ENCODE measurements around the gene FBXL7. TPM values are rescaled to one million over a fixed set of nuclear protein-coding genes. Genes with fewer than 3 reads are reported as not detected.

FBXL7 gene
- total RNA-seq, 1 experiment from 2014 or later: not detected

GRCh38 chr5:15544039-15544438 is 44.1 kb downstream of the FBXL7 start:
- BruUV-seq (replicated peaks): no TSS peak
- H3K4me1 Mint-ChIP-seq (ENCODE audit: insufficient read depth, unreplicated experiment): no peaks in the 10 kb centered on the region
- no peak for TF ChIP-seq CTCF (IDR thresholded peaks at IDR 0.05; ENCODE audit: unreplicated experiment)
- POLR2A ChIA-PET: no interaction called here
- H3K36me3 Mint-ChIP-seq (ENCODE audit: insufficient read depth, unreplicated experiment): no peaks in the 10 kb centered on the region
- no peak for DNase-seq (ENCODE audit: unreplicated experiment)
- peaks cover under 1% of the 10 kb centered on the region for H3K27me3 Mint-ChIP-seq (ENCODE audit: insufficient read depth, unreplicated experiment)
- H3K4me3 Mint-ChIP-seq (ENCODE audit: unreplicated experiment): no peak overlapping the region
- CTCF ChIA-PET: no interaction called here
- no peak overlapping the region for H3K27ac Mint-ChIP-seq (ENCODE audit: low read depth, unreplicated experiment)
- no peaks in the 10 kb centered on the region for H3K9me3 Mint-ChIP-seq (ENCODE audit: unreplicated experiment)
- intact Hi-C loops (cut with micrococcal nuclease): no loop called here

- H3K27ac Mint-ChIP-seq (ENCODE audit: low read depth, unreplicated experiment): no peak overlapping the region
- CTCF ChIA-PET: no interaction called here
These were observed 45.1 kb downstream of the FBXL7 start for GRCh38 chr5:15545082-15545481.

DNA sequence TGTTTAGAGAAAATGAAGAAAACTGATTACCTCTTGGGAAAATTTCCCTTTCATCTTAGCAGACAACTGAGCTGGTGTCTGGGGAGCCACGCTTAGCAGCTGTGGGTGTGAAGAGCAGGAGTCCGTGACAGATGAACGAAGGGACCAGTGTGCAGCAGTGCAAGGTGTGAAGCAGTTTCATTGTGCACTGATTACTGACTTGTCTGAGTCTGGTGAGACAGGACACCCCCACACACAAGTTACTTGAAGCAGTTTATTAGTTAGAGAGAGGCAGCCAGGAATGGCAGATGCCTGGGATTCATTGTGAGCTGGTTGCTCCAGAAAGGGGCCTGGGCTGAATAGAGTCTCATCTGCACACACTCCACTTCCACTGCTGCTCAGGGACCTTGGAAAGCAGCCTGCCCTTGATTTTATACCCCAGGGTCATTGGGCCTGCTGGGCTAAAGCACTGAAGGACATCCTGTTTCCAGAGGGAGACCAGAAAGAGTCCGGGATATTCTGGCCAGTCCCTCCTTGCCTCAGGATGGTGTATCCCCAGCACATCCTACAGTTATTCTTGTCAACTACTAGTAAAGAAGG is 47.4 kb downstream of the FBXL7 start:
- TF ChIP-seq CTCF (IDR thresholded peaks at IDR 0.05; ENCODE audit: unreplicated experiment): no peak
- ChIA-PET CTCF (interaction anchor here (0.6 kb wide), 1 partner anchor 24 kb away, joined by 4 read pairs; no protein-coding TSS in a partner anchor), POLR2A (no interaction called here)
- no peak overlapping the region for H3K27ac Mint-ChIP-seq (ENCODE audit: low read depth, unreplicated experiment)
- no peaks in the 10 kb centered on the region for H3K9me3 Mint-ChIP-seq (ENCODE audit: unreplicated experiment)
- no peak for DNase-seq (ENCODE audit: unreplicated experiment)
- BruUV-seq (replicated peaks): no TSS peak
- no peaks in the 10 kb centered on the region for H3K4me1 Mint-ChIP-seq (ENCODE audit: insufficient read depth, unreplicated experiment)
- H3K27me3 Mint-ChIP-seq (ENCODE audit: insufficient read depth, unreplicated experiment): no peaks in the 10 kb centered on the region
- no peaks in the 10 kb centered on the region for H3K36me3 Mint-ChIP-seq (ENCODE audit: insufficient read depth, unreplicated experiment)
- intact Hi-C loops (cut with micrococcal nuclease): no loop called here
- H3K4me3 Mint-ChIP-seq (ENCODE audit: unreplicated experiment): no peak overlapping the region

More at GRCh38 chr5:15545082-15545481, 45.1 kb downstream of the FBXL7 start:
- Mint-ChIP-seq H3K36me3 (ENCODE audit: insufficient read depth, unreplicated experiment) (no peaks in the 10 kb centered on the region), H3K27me3 (ENCODE audit: insufficient read depth, unreplicated experiment) (no peaks in the 10 kb centered on the region), H3K4me1 (ENCODE audit: insufficient read depth, unreplicated experiment) (no peaks in the 10 kb centered on the region), H3K9me3 (ENCODE audit: unreplicated experiment) (no peaks in the 10 kb centered on the region), H3K4me3 (ENCODE audit: unreplicated experiment) (no peak overlapping the region)
- no TSS peak for BruUV-seq (replicated peaks)
- TF ChIP-seq CTCF (IDR thresholded peaks at IDR 0.05; ENCODE audit: unreplicated experiment): no peak
- intact Hi-C loops (cut with micrococcal nuclease): no loop called here
- no peak for DNase-seq (ENCODE audit: unreplicated experiment)
- POLR2A ChIA-PET: no interaction called here

DNA sequence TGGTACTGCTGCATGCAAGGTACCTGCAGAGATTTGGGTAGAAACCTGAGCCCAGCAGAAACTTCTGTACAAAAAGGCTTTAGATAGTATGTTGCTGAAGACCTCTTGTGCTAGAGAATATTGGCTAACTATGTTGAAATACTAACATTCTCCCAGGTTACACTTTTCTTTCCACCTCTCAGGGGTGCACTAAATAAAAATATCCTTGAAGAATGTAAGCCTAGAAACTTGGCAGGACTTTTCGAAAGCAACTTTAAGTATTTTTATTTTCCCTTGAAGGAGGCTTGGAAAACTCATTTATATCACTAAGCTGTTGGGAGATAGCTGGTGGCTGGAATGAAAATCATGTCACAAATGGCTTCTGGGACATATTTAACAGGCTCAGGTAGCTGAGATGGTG is 50.0 kb downstream of the FBXL7 start:
- DNase-seq (ENCODE audit: unreplicated experiment): no peak
- Mint-ChIP-seq H3K4me3 (ENCODE audit: unreplicated experiment) (no peak overlapping the region), H3K27me3 (ENCODE audit: insufficient read depth, unreplicated experiment) (no peaks in the 10 kb centered on the region), H3K36me3 (ENCODE audit: insufficient read depth, unreplicated experiment) (no peaks in the 10 kb centered on the region), H3K9me3 (ENCODE audit: unreplicated experiment) (no peaks in the 10 kb centered on the region), H3K27ac (ENCODE audit: low read depth, unreplicated experiment) (no peak overlapping the region), H3K4me1 (ENCODE audit: insufficient read depth, unreplicated experiment) (no peaks in the 10 kb centered on the region)
- POLR2A ChIA-PET: no interaction called here
- no peak for TF ChIP-seq CTCF (IDR thresholded peaks at IDR 0.05; ENCODE audit: unreplicated experiment)
- CTCF ChIA-PET: interaction anchor here (0.7 kb wide), 2 partner anchors 55 to 456 kb away, joined by 3 read pairs; no protein-coding TSS in a partner anchor
- intact Hi-C loops (cut with micrococcal nuclease): no loop called here
- no TSS peak for BruUV-seq (replicated peaks)
